ENCODE results near the gene BOK.

Gene BOK

GRCh38 chr2:241535871-241536655, 22.5 kb upstream of the BOK start:
- no peak for TF ChIP-seq CTCF (IDR thresholded peaks at IDR 0.05; ENCODE audit: unreplicated experiment in 3 of 3)
- peaks cover 15% of the 10 kb centered on the region for H3K4me1 Mint-ChIP-seq
- H3K36me3 Mint-ChIP-seq (ENCODE audit: low read depth): no peaks in the 10 kb centered on the region
- no peaks in the 10 kb centered on the region for H3K9me3 Mint-ChIP-seq
- no peak overlapping the region for H3K27ac Mint-ChIP-seq
- H3K4me3 Mint-ChIP-seq: no peak overlapping the region
- H3K27me3 Mint-ChIP-seq (ENCODE audit: low read depth): peaks cover 28% of the 10 kb centered on the region

GRCh38 chr2:241538838-241539615, 19.5 kb upstream of the BOK start:
- Mint-ChIP-seq H3K4me1 (peaks cover 15% of the 10 kb centered on the region), H3K27ac (no peak overlapping the region), H3K9me3 (no peaks in the 10 kb centered on the region), H3K27me3 (ENCODE audit: low read depth) (peaks cover 43% of the 10 kb centered on the region), H3K36me3 (ENCODE audit: low read depth) (no peaks in the 10 kb centered on the region), H3K4me3 (peak overlapping the region; percentile 9 to 49 (median 24))
- TF ChIP-seq CTCF (IDR thresholded peaks at IDR 0.05; ENCODE audit: unreplicated experiment in 3 of 3): no peak

GRCh38 chr2:241539616-241540374, 18.8 kb upstream of the BOK start:
- no peak for TF ChIP-seq CTCF (IDR thresholded peaks at IDR 0.05; ENCODE audit: unreplicated experiment in 3 of 3)
- no peak overlapping the region for H3K27ac Mint-ChIP-seq
- no peak overlapping the region for H3K4me3 Mint-ChIP-seq
- peaks cover 43% of the 10 kb centered on the region for H3K27me3 Mint-ChIP-seq (ENCODE audit: low read depth)
- no peaks in the 10 kb centered on the region for H3K9me3 Mint-ChIP-seq
- peaks cover 15% of the 10 kb centered on the region for H3K4me1 Mint-ChIP-seq
- no peaks in the 10 kb centered on the region for H3K36me3 Mint-ChIP-seq (ENCODE audit: low read depth)

GRCh38 chr2:241540401-241540770, 18.2 kb upstream of the BOK start:
- Mint-ChIP-seq H3K9me3 (no peaks in the 10 kb centered on the region), H3K27me3 (ENCODE audit: low read depth) (peaks cover 43% of the 10 kb centered on the region), H3K36me3 (ENCODE audit: low read depth) (no peaks in the 10 kb centered on the region), H3K4me3 (peak overlapping the region; percentile 73 to 80 (median 78)), H3K4me1 (peaks cover 15% of the 10 kb centered on the region), H3K27ac (peak overlapping the region; percentile 28 to 69 (median 44))
- no peak for TF ChIP-seq CTCF (IDR thresholded peaks at IDR 0.05; ENCODE audit: unreplicated experiment in 3 of 3)

- no peak for TF ChIP-seq CTCF (IDR thresholded peaks at IDR 0.05; ENCODE audit: unreplicated experiment in 3 of 3)
- Mint-ChIP-seq H3K4me1 (peaks cover 15% of the 10 kb centered on the region), H3K9me3 (no peaks in the 10 kb centered on the region), H3K4me3 (peak overlapping the region; percentile 73 to 80 (median 78)), H3K27ac (peak overlapping the region; percentile 28 to 69 (median 44)), H3K27me3 (ENCODE audit: low read depth) (peaks cover 41% of the 10 kb centered on the region), H3K36me3 (ENCODE audit: low read depth) (no peaks in the 10 kb centered on the region)
Observed at GRCh38 chr2:241540771-241541561, 17.6 kb upstream of the BOK start.

All from nephron (organoid).